Neutrophil (primary cell): Measurements from ENCODE around the gene PHIP.

Source experiments
- H3K27ac ChIP-seq: fragments of 200-600 bp; sonication (generic); 2 replicates; pipeline ENCODE4 v1.5.1; 2016; ENCODE audit warnings: mild to moderate bottlenecking, moderate library complexity
- H3K27me3 ChIP-seq: fragments of 200-600 bp; sonication (generic); 2 replicates; pipeline ENCODE4 v1.6.0; 2016; ENCODE audit warnings: mild to moderate bottlenecking
- H3K36me3 ChIP-seq: fragments of 200-600 bp; sonication (generic); 2 replicates; pipeline ENCODE4 v1.5.1; 2017
- H3K4me1 ChIP-seq, 2 experiments: fragments of 200-600 bp in 1 of 2; sonication (generic) in 1 of 2; 1 replicate in 1 of 2; 2 replicates in 1 of 2; pipeline versions ENCODE4 v1.5.1 to v1.6.1; 2013 to 2016; ENCODE audit warnings: low read depth in 1 of 2, low read length in 1 of 2, mild to moderate bottlenecking in 1 of 2, moderate library complexity in 1 of 2; ENCODE audit not compliant: control insufficient read depth in 1 of 2, insufficient read depth in 1 of 2
- H3K4me3 ChIP-seq, 2 experiments: fragments of 200-600 bp in 1 of 2; sonication (generic) in 1 of 2; 1 replicate in 1 of 2; 2 replicates in 1 of 2; pipeline ENCODE4 v1.5.1; 2013 to 2016; ENCODE audit warnings: low read depth in 1 of 2, low read length in 1 of 2, mild to moderate bottlenecking in 1 of 2, moderate library complexity in 1 of 2
- H3K9me3 ChIP-seq: fragments of 200-600 bp; sonication (generic); 2 replicates; pipeline ENCODE4 v1.5.1; 2016
- TF ChIP-seq, protein P1 (sequence below): fragments of 200-600 bp; sonication (generic); IDR thresholded peaks from 2 replicates; pipeline ENCODE4 v1.5.1; 2016; ENCODE audit warnings: antibody characterized with exemption

PHIP gene

DNA sequence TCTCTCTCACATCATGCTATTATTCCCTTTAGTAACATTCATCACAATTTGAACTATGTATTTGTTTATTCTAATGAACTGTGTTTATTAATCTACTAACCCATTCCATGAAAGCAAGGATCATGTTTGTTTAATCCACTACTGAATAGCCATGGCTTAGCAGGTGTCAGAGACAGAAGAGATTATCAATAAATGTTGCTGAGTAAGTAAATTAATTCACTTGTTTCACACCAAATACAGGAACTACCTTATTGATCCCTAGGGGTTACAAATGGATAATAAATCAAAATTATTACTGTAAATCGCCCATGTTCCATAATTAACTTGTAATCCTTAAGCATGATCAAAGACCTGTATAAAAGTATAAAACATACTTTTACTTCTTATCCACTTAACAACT lies 76.6 kb downstream of the PHIP start:
- peaks cover 82% of the 10 kb centered on the region for H3K36me3 ChIP-seq

DNA sequence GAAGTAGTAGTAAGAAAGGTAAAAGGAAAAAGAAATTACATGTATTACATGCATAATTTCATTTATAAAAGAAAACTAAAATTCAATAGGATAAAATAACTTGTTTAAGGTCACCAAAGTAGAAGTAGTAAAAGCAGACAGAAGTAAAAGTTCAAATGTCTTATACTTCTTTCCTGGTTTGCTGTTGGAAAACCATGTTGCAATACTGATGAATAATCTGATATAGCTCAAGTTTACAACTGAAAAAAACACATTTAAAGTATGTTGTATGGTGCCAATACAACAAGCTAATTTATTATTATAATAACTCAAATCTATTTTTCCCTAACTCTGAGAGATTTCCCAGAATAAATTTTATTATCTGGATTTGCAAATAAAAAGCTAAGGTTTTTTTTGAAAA lies 78.3 kb downstream of the PHIP start:
- TF ChIP-seq, protein P1, sequence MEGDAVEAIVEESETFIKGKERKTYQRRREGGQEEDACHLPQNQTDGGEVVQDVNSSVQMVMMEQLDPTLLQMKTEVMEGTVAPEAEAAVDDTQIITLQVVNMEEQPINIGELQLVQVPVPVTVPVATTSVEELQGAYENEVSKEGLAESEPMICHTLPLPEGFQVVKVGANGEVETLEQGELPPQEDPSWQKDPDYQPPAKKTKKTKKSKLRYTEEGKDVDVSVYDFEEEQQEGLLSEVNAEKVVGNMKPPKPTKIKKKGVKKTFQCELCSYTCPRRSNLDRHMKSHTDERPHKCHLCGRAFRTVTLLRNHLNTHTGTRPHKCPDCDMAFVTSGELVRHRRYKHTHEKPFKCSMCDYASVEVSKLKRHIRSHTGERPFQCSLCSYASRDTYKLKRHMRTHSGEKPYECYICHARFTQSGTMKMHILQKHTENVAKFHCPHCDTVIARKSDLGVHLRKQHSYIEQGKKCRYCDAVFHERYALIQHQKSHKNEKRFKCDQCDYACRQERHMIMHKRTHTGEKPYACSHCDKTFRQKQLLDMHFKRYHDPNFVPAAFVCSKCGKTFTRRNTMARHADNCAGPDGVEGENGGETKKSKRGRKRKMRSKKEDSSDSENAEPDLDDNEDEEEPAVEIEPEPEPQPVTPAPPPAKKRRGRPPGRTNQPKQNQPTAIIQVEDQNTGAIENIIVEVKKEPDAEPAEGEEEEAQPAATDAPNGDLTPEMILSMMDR, result no peak

More for the DNA sequence above, 76.6 kb downstream of the PHIP start:
- Histone ChIP-seq H3K27me3 (no peaks in the 10 kb centered on the region), H3K4me1 (no peaks in the 10 kb centered on the region), H3K27ac (no peak overlapping the region), H3K4me3 (no peak overlapping the region), H3K9me3 (no peaks in the 10 kb centered on the region)
- TF ChIP-seq, protein P1, result no peak

DNA sequence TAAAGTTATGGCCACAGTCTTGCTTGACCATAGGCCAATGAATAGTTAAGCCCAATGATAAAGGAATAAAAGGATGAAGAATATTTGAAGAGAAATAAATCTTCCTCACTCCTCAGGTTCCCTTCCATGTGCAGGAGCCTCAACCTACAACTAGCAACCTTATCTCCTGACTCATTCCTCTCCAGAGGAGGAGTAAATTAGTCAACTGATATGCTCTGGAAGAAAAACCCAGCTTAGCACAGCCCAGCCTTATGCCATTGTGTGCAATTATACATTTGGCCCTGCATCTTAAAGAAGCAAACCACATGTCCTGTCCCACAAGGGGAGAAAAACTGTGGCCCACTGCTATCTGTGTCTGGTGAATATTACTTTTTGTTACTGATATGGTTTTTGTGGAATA lies 82.1 kb downstream of the PHIP start:
- no peaks in the 10 kb centered on the region for H3K27me3 ChIP-seq
- H3K9me3 ChIP-seq, result no peaks in the 10 kb centered on the region
- no peak overlapping the region for H3K27ac ChIP-seq
- TF ChIP-seq, protein P1, result no peak
- peaks cover 96% of the 10 kb centered on the region for H3K36me3 ChIP-seq
- no peak overlapping the region for H3K4me3 ChIP-seq
- H3K4me1 ChIP-seq, result no peaks in the 10 kb centered on the region

More for the DNA sequence above, 78.3 kb downstream of the PHIP start:
- Histone ChIP-seq H3K27me3 (no peaks in the 10 kb centered on the region), H3K4me1 (no peaks in the 10 kb centered on the region), H3K9me3 (no peaks in the 10 kb centered on the region), H3K27ac (no peak overlapping the region), H3K4me3 (no peak overlapping the region), H3K36me3 (peaks cover 95% of the 10 kb centered on the region)

DNA sequence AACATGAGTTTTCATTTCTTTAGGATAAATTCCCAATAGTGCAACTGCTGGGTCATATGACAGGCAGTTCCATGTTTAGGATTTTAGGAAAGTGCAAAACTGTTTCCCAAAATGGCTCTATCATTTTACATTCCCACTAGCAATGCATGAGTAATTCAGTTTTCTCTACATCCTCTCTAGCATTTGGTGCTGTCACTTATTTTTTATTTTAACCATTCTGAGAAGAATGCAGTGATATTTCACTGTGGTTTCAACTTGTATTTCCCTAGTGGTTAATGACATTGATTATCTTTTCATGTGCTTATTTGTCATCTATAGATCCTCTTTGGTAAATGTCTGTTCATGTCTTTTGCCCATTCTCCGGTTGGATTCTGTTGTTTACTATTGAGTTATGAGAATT lies 82.7 kb downstream of the PHIP start:
- TF ChIP-seq, protein P1, result no peak
- Histone ChIP-seq H3K9me3 (no peaks in the 10 kb centered on the region), H3K27ac (no peak overlapping the region), H3K36me3 (peaks cover 96% of the 10 kb centered on the region), H3K4me3 (no peak overlapping the region), H3K4me1 (no peaks in the 10 kb centered on the region), H3K27me3 (no peaks in the 10 kb centered on the region)

DNA sequence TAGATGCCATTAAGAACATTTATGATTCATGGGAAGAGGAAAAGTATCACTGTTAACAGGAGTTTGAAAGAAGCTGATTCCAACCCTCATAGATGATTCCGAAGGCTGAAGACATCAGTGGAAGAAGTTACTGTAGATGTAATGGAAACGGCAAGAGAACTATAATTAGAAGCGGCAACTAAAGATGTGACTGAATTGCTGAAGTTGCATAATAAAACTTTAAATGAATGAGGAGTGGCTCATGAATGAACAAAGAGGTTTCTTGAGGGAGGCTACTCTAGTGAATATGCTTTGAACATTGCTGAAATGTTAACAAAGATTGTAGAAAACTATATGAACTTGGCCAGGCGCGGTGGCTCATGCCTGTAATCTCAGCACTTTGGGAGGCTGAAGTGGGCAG lies 84.1 kb downstream of the PHIP start:
- H3K27ac ChIP-seq, result no peak overlapping the region
- H3K36me3 ChIP-seq, result peaks cover 97% of the 10 kb centered on the region
- no peaks in the 10 kb centered on the region for H3K9me3 ChIP-seq
- no peak overlapping the region for H3K4me3 ChIP-seq
- H3K4me1 ChIP-seq, result no peaks in the 10 kb centered on the region
- TF ChIP-seq, protein P1, result no peak
- no peaks in the 10 kb centered on the region for H3K27me3 ChIP-seq

DNA sequence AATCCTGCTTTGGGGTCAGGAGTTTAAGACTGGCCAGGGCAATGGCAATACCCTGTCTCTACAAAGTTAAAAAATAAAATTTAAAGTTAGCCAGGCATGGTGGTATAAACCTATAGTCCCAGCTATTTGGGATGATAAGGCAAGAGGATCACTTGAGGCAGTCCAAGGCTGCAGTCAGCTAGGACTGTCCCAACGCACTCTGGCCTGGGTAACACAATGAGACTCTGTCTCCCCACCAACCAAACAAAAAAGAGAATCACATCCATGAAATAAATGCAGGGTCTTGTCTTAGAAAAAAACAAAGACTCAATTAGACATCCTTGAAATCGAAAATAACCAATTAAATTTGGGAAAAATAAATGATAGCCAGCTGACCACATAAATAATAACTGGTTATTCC lies 88.9 kb downstream of the PHIP start:
- TF ChIP-seq, protein P1, result no peak
- H3K27me3 ChIP-seq, result no peaks in the 10 kb centered on the region

More for the DNA sequence above, 88.9 kb downstream of the PHIP start:
- no peak overlapping the region for H3K4me3 ChIP-seq
- H3K27ac ChIP-seq, result no peak overlapping the region
- no peaks in the 10 kb centered on the region for H3K4me1 ChIP-seq
- H3K9me3 ChIP-seq, result no peaks in the 10 kb centered on the region
- peaks cover 98% of the 10 kb centered on the region for H3K36me3 ChIP-seq
